GM20000 (cell line): Measurements from ENCODE around the gene SELENOM.

Experiments
- DNase-seq: peaks from one replicate; pipeline ENCODE4 v3.0.0; 2012; ENCODE audit warnings: low spot score
- CTCF ChIP-seq: IDR thresholded peaks from 2 replicates; pipeline ENCODE4 v1.5.1; 2012; ENCODE audit warnings: mild to moderate bottlenecking, control low read depth; ENCODE audit errors: extremely low read depth, missing control alignments

The SELENOM gene

GRCh38 chr22:31125521-31126117 lies 18.3 kb upstream of the SELENOM start:
- DNase-seq = no peak
- TF ChIP-seq CTCF = no peak

GRCh38 chr22:31124811-31125465 lies 17.6 kb upstream of the SELENOM start:
- TF ChIP-seq CTCF = no peak
- no peak for DNase-seq

GRCh38 chr22:31124290-31124689 lies 16.9 kb upstream of the SELENOM start:
- TF ChIP-seq CTCF = no peak

GRCh38 chr22:31123292-31123602 lies 15.9 kb upstream of the SELENOM start:
- DNase-seq = no peak
- TF ChIP-seq CTCF = no peak

More at GRCh38 chr22:31124290-31124689, 16.9 kb upstream of the SELENOM start:
- no peak for DNase-seq

- DNase-seq = no peak
- TF ChIP-seq CTCF = no peak
These were observed 15.3 kb upstream of the SELENOM start, which contains the start of gene INPP5J for GRCh38 chr22:31122532-31123291. Gene INPP5J (plus strand): TSS chr22:31122966. CDS start chr22:31123015, 49 bp downstream.

GRCh38 chr22:31122196-31122531 lies 14.8 kb upstream of the SELENOM start:
- DNase-seq = no peak
- TF ChIP-seq CTCF = no peak

GRCh38 chr22:31121403-31121802 lies 14.0 kb upstream of the SELENOM start:
- DNase-seq = no peak

More at GRCh38 chr22:31121403-31121802, 14.0 kb upstream of the SELENOM start:
- TF ChIP-seq CTCF = no peak
